ENCODE results near the gene HINFP. TPM values are rescaled to one million over a fixed set of nuclear protein-coding genes. Genes with fewer than 3 reads are reported as not detected.
A peak's percentile ranks its signal among the peaks of the same experiment; 100 is the strongest.
"Not testable (repeated sequence)": the region's sequence is repeated elsewhere in the genome, so short reads cannot be mapped to it uniquely, and the experiment has no call there.

Gene HINFP
- total RNA-seq, 6 experiments from 2014 or later = 9.9 to 13.4 (median 11.3) TPM

DNA sequence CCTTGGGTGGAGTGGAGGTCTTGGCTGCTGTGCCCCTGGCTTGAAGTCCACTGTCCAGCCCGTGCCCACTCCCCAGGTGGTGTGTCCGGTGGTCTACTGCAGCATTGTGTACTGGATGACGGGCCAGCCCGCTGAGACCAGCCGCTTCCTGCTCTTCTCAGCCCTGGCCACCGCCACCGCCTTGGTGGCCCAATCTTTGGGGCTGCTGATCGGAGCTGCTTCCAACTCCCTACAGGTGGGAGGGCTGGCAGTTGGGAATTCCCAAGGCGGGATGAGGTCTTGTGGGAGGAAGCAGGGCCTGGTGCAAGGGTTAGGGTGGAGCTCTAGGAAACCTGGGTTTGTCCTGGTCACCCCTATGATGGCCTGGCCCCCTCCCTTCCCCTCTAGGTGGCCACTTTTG lies 38.8 kb downstream of the HINFP start:
- Mint-ChIP-seq H3K9me3 (no peaks in the 10 kb centered on the region), H3K27ac (no peak overlapping the region), H3K27me3 (ENCODE audit: insufficient read depth) (peaks cover 32% of the 10 kb centered on the region), H3K36me3 (ENCODE audit: low read depth) (no peaks in the 10 kb centered on the region), H3K4me3 (no peak overlapping the region), H3K4me1 (ENCODE audit: low read depth) (no peaks in the 10 kb centered on the region)
- TF ChIP-seq, protein P1, sequence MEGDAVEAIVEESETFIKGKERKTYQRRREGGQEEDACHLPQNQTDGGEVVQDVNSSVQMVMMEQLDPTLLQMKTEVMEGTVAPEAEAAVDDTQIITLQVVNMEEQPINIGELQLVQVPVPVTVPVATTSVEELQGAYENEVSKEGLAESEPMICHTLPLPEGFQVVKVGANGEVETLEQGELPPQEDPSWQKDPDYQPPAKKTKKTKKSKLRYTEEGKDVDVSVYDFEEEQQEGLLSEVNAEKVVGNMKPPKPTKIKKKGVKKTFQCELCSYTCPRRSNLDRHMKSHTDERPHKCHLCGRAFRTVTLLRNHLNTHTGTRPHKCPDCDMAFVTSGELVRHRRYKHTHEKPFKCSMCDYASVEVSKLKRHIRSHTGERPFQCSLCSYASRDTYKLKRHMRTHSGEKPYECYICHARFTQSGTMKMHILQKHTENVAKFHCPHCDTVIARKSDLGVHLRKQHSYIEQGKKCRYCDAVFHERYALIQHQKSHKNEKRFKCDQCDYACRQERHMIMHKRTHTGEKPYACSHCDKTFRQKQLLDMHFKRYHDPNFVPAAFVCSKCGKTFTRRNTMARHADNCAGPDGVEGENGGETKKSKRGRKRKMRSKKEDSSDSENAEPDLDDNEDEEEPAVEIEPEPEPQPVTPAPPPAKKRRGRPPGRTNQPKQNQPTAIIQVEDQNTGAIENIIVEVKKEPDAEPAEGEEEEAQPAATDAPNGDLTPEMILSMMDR (IDR thresholded peaks at IDR 0.05) = no peak
- DNase-seq = no peak

GRCh38 chr11:119161871-119162270 lies 40.5 kb downstream of the HINFP start:
- H3K27ac Mint-ChIP-seq = no peak overlapping the region
- no peaks in the 10 kb centered on the region for H3K36me3 Mint-ChIP-seq (ENCODE audit: low read depth)
- no peak for DNase-seq
- no peak overlapping the region for H3K4me3 Mint-ChIP-seq
- no peaks in the 10 kb centered on the region for H3K9me3 Mint-ChIP-seq
- H3K27me3 Mint-ChIP-seq (ENCODE audit: insufficient read depth) = peaks cover 23% of the 10 kb centered on the region
- TF ChIP-seq, protein P1 (IDR thresholded peaks at IDR 0.05) = no peak
- H3K4me1 Mint-ChIP-seq (ENCODE audit: low read depth) = peaks cover 8% of the 10 kb centered on the region

GRCh38 chr11:119166368-119167076 lies 45.1 kb downstream of the HINFP start:
- peaks cover 24% of the 10 kb centered on the region for H3K4me1 Mint-ChIP-seq (ENCODE audit: low read depth)
- peak; percentile 38 for DNase-seq
- H3K27me3 Mint-ChIP-seq (ENCODE audit: insufficient read depth) = peaks cover 4% of the 10 kb centered on the region
- TF ChIP-seq, protein P1 (IDR thresholded peaks at IDR 0.05) = no peak
- peak overlapping the region; percentile 55 for H3K27ac Mint-ChIP-seq
- no peaks in the 10 kb centered on the region for H3K36me3 Mint-ChIP-seq (ENCODE audit: low read depth)
- no peaks in the 10 kb centered on the region for H3K9me3 Mint-ChIP-seq
- no peak overlapping the region for H3K4me3 Mint-ChIP-seq

DNA sequence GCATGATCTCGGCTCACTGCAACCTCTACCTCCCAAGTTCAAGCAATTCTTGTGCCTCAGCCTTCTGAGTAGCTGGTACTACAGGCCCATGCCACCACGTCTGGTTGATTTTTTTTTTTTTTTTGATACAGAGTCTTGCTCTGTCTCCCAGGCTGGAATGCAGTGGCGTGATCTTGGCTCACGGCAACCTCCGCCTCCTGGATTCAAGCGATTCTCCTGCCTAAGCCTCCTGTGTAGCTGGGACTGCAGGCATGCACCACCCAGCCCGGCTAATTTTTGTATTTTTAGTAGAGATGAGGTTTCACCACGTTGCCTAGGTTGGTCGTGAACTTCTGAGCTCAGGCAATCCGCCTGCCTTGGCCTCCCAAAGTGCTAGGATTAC lies 45.7 kb downstream of the HINFP start:
- DNase-seq; H3K36me3 Mint-ChIP-seq (ENCODE audit: low read depth); H3K4me3 Mint-ChIP-seq; H3K9me3 Mint-ChIP-seq; H3K27me3 Mint-ChIP-seq (ENCODE audit: insufficient read depth): not testable (repeated sequence)
- Mint-ChIP-seq H3K4me1 (ENCODE audit: low read depth) (peaks cover 26% of the 10 kb centered on the region), H3K27ac (peak overlapping the region; percentile 55; the same call in 1 of the 2 replicates)

- DNase-seq = no peak
- peak overlapping the region; percentile 62 for H3K4me3 Mint-ChIP-seq
- TF ChIP-seq, protein P1 (IDR thresholded peaks at IDR 0.05) = no peak
- H3K4me1 Mint-ChIP-seq (ENCODE audit: low read depth) = peaks cover 31% of the 10 kb centered on the region
- H3K36me3 Mint-ChIP-seq (ENCODE audit: low read depth) = no peaks in the 10 kb centered on the region
- H3K27ac Mint-ChIP-seq = peak overlapping the region; percentile 57; the same call in 1 of the 2 replicates
- H3K9me3 Mint-ChIP-seq = no peaks in the 10 kb centered on the region
- peaks cover 1% of the 10 kb centered on the region for H3K27me3 Mint-ChIP-seq (ENCODE audit: insufficient read depth)
Measured at GRCh38 chr11:119167933-119168332, 46.6 kb downstream of the HINFP start.

DNA sequence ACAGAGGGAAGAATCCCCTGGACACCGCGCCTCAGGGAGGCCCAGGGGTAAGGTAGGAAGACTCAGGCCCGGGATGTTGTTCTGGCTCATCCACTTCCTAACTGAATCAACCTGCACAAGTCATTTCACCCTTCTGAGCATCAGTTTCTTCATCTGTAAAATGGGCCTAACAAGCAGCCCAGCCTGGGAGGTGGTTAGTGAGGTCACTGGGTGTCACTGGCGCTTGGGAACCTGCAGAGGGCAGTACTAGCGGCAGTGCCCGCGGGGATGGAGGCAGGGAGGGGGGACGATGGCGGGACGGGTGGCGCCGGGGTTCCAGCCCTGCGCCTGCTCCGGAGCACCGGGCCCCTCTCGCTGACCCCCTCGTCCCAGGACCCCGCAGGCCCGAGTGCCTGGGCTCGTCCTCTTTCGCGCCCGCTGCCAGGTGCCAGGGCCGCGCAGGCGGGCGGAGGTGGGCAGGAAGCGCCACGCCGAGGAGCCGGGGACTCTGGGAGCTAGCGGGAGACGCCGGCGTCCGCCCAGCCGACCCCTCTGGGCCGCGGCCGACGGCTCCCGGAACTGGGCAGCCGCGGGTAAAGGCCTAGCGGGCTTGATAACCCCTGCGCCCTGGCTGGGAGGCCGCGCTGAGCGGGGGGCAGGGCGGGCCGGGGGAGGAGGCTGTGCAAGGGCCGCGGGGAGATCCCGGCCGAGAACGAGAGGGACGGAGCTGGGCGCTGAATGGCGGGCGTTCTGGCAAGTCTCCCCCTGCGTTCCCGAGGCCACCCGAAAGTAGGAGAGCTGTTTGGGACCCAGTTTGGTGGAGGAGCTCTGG lies 47.3 kb downstream of the HINFP start, which contains the start of gene NLRX1:
Gene NLRX1, plus strand, starts transcription at position 255 of the 811 bp plus-strand sequence. CDS start 2,679 bp downstream, outside the sequence.
- TF ChIP-seq, protein P1 (IDR thresholded peaks at IDR 0.05) = peak; percentile 89
- Mint-ChIP-seq H3K4me3 (peak within 1 kb of the TSS; percentile 86), H3K9me3 (no peaks in the 10 kb centered on the region), H3K27me3 (ENCODE audit: insufficient read depth) (no peaks in the 10 kb centered on the region; the same call in 1 of the 2 replicates), H3K4me1 (ENCODE audit: low read depth) (peaks cover 31% of the 10 kb centered on the region), H3K27ac (peak within 1 kb of the TSS; percentile 83), H3K36me3 (ENCODE audit: low read depth) (no peaks in the 10 kb centered on the region)
- DNase-seq = peak; percentile 72

Data from HFFc6 (cell line).